ENCODE measurements around the gene PRRC2B.
"Not testable (repeated sequence)": the region's sequence is repeated elsewhere in the genome, so short reads cannot be mapped to it uniquely, and the experiment has no call there.

PRRC2B gene

GRCh38 chr9:131387394-131387793 is 6.5 kb upstream of the PRRC2B start:
- no peak for DNase-seq

- no peak for DNase-seq
These were observed 2.9 kb upstream of the PRRC2B start for GRCh38 chr9:131391020-131391419.

GRCh38 chr9:131391504-131391903 is 2.4 kb upstream of the PRRC2B start:
- no peak for DNase-seq

- DNase-seq: peak; percentile 61
These were observed 724 bp downstream of the PRRC2B start for GRCh38 chr9:131394464-131395156.

GRCh38 chr9:131395157-131396098 is 1.5 kb downstream of the PRRC2B start:
- peak; percentile 57 for DNase-seq

GRCh38 chr9:131396099-131396479 is 2.2 kb downstream of the PRRC2B start:
- DNase-seq: not testable (repeated sequence)

- DNase-seq: no peak
These were observed 2.7 kb downstream of the PRRC2B start for GRCh38 chr9:131396626-131397025.

- DNase-seq: peak; percentile 86
These were observed 3.4 kb downstream of the PRRC2B start for GRCh38 chr9:131397100-131397790.

GRCh38 chr9:131398204-131398603 is 4.3 kb downstream of the PRRC2B start:
- peak; percentile 61 for DNase-seq

- no peak for DNase-seq
These were observed 6.1 kb downstream of the PRRC2B start for GRCh38 chr9:131399972-131400371.

GRCh38 chr9:131400627-131401026 is 6.7 kb downstream of the PRRC2B start:
- DNase-seq: no peak

GRCh38 chr9:131402073-131402472 is 8.2 kb downstream of the PRRC2B start:
- no peak for DNase-seq

GRCh38 chr9:131402738-131403492 is 9.0 kb downstream of the PRRC2B start:
- DNase-seq: peak; percentile 68

GRCh38 chr9:131403493-131403773 is 9.5 kb downstream of the PRRC2B start:
- no peak for DNase-seq

GRCh38 chr9:131404581-131404980 is 10.7 kb downstream of the PRRC2B start:
- no peak for DNase-seq

- DNase-seq: no peak
These were observed 11.1 kb downstream of the PRRC2B start for GRCh38 chr9:131404987-131405386.

GRCh38 chr9:131405428-131405827 is 11.5 kb downstream of the PRRC2B start:
- peak; percentile 77 for DNase-seq

- peak; percentile 62 for DNase-seq
These were observed 12.1 kb downstream of the PRRC2B start for GRCh38 chr9:131405858-131406537.

GRCh38 chr9:131406563-131407436 is 12.9 kb downstream of the PRRC2B start:
- DNase-seq: no peak

- DNase-seq: peak; percentile 92
These were observed 13.9 kb downstream of the PRRC2B start for GRCh38 chr9:131407717-131408195.

- no peak for DNase-seq
These were observed 15.6 kb downstream of the PRRC2B start for GRCh38 chr9:131409458-131409992.

Measured in islet precursor cell (in vitro differentiated cells).